NCI-H510A treated with DMSO at 0.1 percent for 48 hours (cell line): ENCODE results near the gene KRTAP10-2.
"Not testable (repeated sequence)": the region's sequence is repeated elsewhere in the genome, so short reads cannot be mapped to it uniquely, and the experiment has no call there.

Source experiments
- DNase-seq: peaks from one replicate; lab custom pipeline; 2025; lab: John Stamatoyannopoulos, UW

KRTAP10-2 gene

DNA sequence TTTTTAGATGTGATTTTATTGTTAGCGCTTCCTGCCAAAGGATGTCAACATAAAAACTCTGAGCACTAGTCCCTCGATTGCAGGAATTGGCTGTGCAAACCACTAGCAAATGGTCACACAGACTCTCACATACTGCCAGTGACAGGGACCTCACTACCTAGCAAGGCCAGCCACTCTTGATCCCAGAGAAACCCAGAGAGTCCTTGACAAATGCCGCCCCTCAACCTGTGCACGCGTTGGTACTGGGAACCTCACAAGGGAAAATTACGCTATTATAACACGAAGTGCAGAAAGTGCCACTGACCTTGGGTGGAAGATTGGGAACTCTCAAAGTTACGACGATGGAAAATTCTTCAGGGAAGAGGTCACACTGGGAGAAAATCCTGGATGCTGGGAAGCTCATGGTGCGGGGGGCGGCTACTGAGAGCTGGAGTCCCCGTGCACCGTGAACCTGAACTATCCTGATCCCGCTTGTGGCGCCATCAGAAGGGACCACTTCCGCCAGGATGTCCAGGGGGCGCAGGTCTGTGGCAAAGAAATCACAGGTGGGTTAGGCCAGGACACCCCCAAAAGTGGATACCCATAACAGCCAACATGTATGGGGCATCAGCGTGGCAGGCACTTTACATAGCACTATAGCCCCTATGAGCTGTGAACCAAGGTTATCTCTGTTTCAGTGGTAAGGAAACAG lies 16.3 kb upstream of the KRTAP10-2 start:
- no peak for DNase-seq

DNA sequence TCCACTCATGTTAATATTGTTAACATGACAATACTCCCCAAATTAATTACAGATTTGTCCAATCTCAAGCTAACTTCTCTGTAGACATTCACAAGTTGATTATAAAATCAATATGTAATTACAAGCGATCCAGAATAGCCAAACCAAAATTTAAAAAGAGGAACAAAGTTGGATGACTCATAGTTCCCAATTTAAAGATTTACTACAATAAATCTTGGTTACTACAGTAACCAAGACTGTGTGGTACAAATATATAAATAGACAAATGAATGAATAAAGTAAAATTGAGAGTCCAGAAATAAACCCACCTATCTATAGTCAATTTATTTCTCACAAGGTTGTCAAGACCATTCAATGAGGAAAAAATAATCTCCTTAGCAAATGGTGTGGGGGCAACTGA lies 15.1 kb upstream of the KRTAP10-2 start:
- no peak for DNase-seq

DNA sequence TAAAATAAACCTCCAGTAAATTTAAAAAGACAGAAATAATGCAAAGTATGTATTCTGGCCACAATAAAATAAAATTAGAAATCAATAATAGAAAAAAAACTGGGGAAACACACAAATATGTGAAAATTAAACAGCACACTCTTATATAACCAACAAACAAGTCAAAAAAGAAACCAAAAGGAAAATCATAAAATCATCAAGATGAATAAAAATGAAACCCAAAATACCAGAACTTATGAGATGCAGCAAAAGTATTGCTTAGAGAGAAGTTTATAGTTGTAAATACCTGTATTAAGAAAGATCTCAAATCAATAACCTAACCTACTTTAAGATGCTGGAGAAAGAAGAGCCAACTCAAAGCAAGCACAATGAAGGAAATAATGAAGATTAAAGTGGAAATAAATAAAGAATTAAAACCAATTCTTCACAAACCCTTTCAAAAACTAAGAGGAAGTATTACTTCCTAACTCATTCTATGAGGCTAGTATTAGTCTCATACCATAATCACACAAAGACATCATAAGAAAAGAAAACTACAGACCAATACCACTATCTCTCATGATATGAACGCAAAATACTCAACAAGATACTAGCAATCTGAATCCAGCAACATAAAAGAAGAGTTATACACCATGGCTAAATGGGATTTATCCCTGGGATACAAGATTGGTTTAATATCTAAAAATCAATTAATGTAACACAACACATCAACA lies 13.7 kb upstream of the KRTAP10-2 start:
- no peak for DNase-seq

DNA sequence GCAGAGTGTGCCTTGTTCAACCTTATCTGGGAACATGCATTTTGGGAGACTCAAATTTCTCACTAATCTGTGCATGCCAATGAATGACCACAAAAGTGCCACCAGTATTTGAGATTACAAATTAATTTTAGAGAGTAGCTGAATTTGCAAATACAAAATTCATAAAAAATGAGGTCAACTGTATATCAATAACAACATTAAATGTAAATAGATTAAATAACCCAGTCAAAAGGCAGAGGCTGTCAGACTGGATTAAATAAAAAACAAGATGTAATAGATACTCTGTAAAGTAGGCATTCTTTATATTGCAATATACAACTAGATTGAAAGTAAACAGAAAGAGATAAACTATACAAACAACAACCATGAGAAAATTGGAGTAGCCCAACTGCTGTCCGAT lies 12.8 kb upstream of the KRTAP10-2 start:
- no peak for DNase-seq

DNA sequence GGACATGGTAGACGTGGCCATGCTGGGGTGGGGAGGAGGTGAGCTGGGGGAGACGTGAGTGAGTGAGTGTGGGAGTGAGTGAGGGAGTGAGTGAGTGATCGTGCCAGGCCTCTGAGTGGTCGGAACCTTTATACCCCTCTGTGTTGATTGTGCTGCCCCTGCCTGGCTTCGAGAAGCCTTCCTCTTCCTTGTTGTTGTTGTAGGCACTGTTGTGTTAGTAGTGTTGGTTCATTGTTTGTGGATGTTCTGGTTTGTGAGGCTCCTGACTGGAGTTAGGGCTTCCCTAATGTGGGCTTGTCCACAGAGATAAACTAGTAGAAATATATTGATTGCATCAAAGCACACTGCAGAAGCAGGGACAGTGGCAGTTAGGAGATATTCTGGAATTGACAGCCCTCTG lies 7.4 kb upstream of the KRTAP10-2 start, which contains the start of gene KRTAP10-3:
TSS of gene KRTAP10-3 (minus strand) at position 101 of the 400 bp plus-strand sequence. CDS start at position 21, 80 bp downstream.
- no peak for DNase-seq

DNA sequence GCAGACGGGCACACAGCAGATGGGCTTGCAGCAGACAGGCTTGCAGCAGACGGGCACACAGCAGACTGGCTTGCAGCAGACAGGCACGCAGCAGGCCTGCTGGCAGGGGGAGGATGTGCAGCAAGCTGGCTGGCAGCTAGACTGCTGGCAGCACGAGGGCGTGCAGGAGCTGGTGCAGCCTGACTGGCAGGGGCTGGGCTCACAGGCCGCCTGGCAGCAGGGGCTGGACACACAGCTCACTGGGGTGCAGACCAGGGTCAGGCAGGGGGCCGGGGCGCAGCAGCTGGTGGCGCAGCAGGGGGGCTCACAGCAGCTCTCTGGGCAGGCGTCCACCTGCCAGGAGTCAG lies 7.0 kb upstream of the KRTAP10-2 start:
- not testable (repeated sequence) for DNase-seq

DNA sequence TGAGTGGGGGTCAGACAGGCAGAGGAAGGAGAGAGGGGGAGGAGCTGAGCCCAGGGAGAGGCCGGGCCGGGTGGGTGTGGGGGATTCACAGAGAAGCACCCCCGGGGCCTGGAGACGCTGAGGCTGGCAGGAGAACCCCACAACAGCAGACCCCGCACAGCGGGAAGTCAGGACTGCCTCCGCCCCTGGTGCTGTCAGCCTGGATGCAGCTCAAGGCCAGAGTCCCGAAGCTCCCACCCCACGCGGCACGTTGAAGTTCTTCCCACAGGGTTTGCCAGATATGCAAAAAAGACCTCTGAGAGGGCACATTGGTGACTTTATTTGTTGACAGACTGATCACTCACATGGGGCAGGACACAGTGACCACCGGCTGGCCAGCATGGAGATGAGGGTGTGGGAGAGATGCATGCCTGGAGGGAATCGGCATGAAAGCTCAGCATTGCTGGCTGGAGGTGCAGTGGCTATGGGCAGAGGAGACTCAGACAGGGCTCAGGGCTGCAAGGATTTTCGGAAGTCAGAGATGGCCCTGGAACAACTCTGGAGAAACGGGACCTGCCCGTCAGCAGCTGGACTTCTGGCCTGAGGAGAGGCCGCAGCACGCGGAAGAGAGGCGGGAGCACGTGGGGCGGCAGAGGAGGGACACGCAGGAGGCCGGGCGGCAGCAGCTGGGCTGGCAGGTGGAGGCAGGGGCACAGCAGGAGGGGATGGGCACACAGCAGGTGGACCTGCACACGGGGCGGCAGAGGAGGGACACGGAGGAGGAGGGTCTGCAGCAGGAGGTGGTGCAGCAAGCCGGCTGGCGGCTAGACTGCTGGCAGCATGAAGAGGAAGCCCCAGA lies 6.4 kb upstream of the KRTAP10-2 start:
- DNase-seq = no peak

DNA sequence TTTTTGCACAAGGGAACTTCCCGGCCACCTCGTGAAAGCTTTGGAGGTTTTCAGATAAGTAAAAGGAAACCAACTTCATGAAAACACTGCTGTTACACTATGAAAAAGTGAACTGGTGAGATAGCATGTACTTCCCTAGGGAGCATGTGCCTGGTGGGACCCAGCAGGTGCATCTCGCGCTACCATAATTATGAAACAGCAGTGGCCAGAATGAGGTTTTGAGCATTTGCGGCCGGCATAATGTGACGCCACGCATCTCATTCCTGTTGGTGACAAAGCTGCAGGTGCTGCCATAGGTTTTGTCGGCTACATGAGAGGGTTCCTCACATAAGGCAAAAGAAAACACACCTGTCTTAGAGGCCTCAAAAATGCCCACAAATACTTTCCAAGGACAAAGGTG lies 5.6 kb upstream of the KRTAP10-2 start:
- DNase-seq = no peak

DNA sequence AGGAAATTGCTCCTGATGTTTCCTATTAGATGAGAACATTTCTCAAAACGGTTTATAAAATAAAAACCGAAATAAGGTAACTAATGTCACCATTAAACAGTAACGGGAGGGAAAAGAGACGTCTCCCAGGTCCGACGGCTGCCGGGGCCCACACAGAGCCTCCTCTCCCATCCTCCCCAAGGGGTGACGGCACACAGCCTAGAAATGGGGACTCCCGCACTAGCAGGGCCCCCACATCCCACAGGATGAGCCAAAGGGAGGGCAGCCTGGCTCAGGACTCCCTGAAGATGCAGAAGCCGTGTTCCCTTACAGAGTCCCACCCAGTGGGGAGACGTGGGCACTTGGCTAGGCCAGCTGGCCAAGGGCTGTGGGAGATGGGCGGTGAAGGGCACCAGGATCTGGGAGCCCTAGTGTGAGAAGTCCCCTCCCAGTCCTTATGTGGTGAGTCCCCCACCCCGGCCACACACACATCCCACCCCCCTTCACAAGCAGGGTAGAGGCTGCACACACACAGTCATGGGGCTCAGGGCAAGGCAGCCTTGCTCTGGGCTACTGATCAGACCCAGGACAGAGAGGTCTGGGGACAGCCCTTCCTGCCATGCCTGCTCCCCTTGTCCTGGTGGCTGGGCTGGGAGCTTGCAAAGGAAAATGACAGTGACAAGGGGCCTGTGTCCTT lies 4.0 kb upstream of the KRTAP10-2 start:
- no peak for DNase-seq

DNA sequence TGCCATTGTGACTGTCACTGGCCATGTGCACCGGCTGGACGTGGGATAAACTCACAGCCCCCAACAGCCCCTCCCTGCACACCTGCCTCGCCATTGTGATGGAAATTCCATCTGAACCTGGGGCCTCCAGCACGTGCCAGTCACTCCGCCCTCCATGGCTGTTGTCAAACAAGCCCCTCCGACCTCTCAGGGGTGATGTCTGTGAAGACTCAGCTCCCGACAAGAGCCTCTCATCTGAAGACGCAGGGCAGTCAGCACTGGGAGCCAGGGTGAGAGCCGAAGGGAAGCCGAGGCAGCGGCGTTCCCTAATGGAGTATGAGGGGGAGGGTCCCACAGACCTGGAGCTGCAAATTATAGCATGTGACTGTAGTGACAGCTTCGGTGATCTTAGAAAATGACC lies 1.4 kb upstream of the KRTAP10-2 start:
- DNase-seq = no peak

DNA sequence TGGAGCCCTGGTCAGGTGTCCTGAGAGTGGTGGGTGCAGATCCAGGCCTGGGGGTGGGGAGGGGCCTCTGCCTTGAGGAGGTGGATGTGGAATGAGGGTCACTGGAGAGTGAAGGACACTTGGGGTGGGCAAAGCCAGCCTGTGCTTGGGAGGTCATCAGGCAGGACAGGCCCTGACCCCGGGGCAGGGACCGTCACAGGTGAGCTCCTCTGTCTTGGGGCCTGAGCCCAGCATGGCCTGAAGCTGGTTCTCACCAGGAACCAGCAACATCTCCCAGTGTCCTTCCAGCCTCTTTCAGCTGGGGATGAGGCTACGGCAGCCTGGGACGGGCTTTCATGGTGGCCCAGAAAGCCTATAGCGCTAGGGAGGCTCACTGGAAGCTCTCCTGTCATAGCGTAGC lies 831 bp upstream of the KRTAP10-2 start:
- DNase-seq = no peak

DNA sequence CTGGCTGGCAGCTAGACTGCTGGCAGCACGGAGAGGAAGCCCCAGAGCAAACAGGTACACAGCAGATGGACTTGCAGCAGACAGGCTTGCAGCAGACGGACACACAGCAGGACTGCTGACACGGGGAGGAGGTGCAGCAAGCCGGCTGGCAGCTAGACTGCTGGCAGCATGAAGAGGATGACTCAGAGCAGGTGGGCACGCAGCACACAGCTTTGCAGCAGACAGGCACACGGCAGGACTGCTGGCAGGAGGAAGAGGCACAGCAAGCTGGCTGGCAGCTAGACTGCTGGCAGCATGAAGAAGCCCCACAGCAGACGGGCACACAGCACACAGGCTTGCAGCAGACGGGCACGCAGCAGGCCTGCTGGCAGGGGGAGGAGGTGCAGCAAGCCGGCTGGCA lies 498 bp downstream of the KRTAP10-2 start:
- no peak for DNase-seq

DNA sequence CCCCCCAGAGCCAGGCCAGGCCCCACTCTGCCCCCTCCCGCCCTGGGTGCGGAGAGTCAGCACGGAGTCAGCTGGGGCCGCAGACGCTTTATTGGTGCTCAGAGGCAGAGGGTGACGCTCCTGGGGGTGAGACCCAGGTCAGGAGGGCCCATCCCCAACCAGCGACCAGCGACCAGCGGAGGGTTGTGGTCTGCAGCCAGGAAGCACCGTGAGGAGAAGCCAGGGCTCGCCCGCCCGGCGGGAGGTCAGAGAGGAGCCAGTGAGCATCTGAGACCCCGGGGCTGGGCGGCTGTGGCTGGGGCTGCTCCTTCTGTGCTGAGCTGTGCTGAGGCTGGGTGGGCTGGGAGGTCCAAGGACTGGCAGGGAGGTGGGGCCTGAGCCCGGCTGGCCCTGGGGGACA lies 1.0 kb downstream of the KRTAP10-2 start:
- DNase-seq = not testable (repeated sequence)

DNA sequence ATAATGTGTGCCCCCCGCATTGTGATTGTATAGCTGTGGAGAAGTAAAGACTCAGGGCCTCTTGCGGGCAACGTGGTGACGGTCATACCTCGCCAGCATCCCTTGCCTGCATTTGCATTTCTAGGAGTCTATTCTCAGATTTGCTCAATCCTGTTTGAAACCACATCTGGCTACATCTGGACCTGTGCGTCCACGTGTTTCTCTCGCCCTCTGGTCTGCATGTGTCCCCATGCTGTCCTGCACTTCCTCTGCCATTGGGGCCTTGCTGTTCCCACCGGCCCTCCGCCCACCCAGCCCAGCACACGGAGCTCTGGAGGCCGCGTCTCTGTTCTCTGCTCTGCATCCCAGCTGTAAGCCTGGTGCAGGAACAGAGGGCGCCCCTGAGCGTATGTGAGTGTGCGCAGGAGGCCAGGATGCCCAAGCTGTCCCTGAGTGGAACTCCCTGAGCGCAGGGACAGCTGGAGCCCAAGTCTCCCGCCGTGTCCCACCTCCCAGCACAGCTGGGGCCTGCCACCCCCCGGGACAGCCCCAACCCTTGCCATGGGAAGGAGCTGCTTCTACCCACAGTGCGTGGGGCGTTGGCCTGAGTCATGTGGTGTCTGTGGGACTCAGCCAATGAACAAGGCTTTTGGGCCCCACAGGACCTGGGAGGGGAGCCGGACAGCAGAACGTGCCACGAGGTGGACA lies 1.6 kb downstream of the KRTAP10-2 start:
- no peak for DNase-seq

DNA sequence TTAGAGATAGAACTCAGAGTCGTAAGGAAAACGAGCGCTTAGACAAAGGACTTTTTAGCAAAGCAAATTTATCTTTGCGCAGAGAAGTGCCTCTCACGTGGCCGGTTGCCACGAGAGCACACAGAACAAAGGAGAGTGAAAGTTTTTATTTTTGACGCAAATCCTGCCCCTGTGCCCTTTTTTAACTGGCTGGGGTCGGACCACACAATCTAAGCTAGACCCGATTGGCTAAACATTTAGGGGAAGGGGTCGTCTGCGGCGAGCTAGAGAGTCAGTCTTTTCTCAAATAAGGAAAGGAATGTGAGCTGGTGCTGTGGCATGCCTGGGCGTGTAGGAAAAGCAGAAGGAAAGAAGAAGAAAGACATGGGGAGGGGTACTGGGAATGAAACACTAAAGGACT lies 2.4 kb downstream of the KRTAP10-2 start:
- DNase-seq = no peak

DNA sequence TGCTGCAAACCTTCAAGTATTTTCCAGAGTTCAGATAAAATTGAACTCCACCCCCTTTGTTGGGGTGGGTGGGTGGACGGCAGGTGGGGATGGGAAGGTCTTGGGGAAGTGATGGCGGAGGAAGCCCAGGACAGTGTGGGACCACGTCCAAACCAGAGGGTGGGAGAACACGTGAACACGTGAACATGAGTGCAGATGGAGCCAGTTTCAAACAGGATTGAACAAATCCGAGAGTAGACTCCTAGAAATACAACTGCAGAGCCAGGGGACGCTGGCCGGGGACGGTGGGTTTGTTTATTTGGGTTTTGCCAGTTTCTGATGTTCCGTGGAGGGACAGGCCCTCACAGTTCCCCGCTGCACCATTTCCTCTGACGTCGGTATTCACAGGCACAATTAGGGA lies 2.9 kb downstream of the KRTAP10-2 start:
- no peak for DNase-seq

DNA sequence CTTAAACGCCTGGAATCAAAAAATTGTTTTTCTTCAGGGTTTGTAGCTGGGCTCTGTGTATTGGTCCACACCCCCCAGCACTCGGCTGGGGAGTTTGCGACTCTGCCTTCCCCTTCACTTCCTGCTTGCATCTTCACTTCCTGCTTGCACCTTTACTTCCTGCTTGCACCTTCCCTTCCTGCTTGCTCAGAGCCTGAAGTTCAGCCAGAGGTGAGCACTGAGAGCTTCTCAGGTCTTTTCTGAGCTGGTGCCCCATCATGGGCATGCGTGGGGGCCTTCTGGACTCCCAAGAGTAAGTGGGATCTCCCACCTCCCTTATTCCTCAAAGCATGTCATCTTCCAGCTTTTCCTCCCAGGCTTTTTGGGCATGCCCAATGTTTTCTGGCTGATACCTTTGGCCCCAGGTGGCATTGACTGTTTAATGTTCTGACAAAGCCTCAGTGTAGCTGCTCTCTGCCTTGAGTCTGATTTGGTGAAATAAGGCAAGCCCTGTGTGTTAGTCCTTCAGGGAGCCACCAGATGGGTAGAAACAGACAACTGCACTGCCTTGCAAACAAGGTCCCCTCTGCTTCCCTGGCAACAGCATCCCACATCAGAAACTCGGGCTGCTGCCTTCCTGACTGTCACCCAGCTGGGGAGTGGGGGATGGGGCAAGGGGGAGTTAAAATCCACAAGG lies 3.5 kb downstream of the KRTAP10-2 start:
- DNase-seq = no peak

DNA sequence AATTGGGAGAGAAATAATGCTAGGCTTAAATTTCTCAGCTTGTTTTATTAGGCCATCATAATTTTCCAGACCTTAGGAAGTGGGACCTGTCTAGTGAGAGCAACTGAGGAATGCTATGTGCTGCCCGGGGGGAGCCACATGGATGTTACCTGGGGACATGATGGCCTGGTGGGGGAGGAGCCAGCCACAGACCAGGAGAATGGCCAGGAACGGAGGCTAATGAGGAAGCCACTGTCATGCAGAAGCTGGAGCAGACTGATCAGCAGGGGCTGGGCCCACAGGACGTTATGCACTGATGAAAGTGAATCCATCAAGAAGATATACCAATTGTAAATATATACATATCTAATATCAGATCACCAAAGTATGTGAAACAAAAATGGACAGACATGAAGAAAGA lies 6.7 kb downstream of the KRTAP10-2 start:
- DNase-seq = no peak

DNA sequence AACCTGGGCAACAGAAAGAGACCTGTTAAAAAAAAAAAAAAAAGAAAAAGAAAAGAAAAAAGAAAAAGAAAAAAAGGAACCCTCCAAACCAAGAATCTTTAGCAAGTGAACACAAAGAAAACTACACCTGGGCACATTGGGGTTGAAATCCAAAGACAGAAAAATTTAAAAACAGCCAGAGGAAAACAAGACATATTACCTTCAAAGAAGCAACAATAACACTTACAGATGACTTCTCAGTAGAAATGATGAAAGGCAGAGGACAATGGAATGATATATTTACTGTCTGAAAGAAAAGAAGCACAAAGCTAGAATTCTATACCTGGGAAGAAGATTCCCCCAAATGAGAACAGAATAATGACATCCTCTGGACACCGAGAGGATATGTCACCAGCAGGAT lies 8.6 kb downstream of the KRTAP10-2 start:
- DNase-seq = no peak

DNA sequence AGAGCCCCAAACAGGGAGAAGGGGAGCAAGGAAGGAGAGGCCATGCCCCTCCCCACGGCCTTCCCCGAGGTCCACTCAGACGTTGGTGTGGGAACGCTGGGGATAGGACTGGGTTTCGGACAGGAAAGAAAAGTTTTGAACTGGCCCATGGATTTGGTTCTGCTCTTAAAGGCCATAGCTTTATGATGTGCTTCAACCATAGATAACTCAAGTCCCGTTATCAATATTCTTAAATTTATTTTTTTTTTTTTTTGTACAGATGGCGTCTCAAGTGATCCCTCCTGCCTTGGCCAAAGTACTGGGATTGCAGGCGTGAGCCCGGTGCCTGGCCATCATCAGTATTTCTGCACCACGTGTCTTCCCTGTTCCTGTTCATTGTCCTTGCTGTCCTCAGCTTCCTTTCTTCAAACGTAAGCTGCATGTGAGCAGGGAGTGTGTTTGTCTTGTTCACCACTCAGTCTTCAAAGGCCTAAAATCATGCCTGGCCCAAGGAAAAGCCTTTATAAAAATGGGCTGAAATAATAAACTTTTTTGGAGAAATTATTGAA lies 10.5 kb downstream of the KRTAP10-2 start:
- DNase-seq = no peak
